Spleen (tissue), 11 donors: ENCODE measurements around the gene CSTPP1. TPM values are rescaled to one million over a fixed set of nuclear protein-coding genes. Genes with fewer than 3 reads are reported as not detected.

Experiments
- DNase-seq: peaks from one replicate; pipeline ENCODE4 v3.0.0-alpha.2; 2020
- H3K27ac ChIP-seq, 8 donors: fragments of 200-600 bp; sonication (generic) in 7 of 8; 1 replicate in 4 of 8; 2 replicates in 4 of 8; pipeline versions ENCODE4 v1.5.0 to v1.8.0; 2016 to 2021; ENCODE audit warnings: inconsistent platforms in 4 of 8, mild to moderate bottlenecking in 4 of 8, moderate library complexity in 1 of 8
- H3K27me3 ChIP-seq, 7 donors: fragments of 200-600 bp; sonication (generic) in 6 of 7; replicated peaks in 1 of 7; 1 replicate in 4 of 7; 2 replicates in 3 of 7; pipeline versions ENCODE4 v1.5.0 to v1.8.0; 2016 to 2021; ENCODE audit warnings: inconsistent platforms in 3 of 7, mild to moderate bottlenecking in 1 of 7
- H3K36me3 ChIP-seq, 6 donors: fragments of 200-600 bp; sonication (generic) in 5 of 6; 1 replicate in 4 of 6; 2 replicates in 2 of 6; pipeline versions ENCODE4 v1.5.0 to v1.8.0; 2016 to 2021; ENCODE audit warnings: inconsistent platforms in 2 of 6
- H3K4me1 ChIP-seq, 6 donors: fragments of 200-600 bp; sonication (generic) in 5 of 6; 1 replicate in 3 of 6; 2 replicates in 3 of 6; pipeline versions ENCODE4 v1.5.0 to v1.8.0; 2016 to 2021; ENCODE audit warnings: inconsistent platforms in 3 of 6
- H3K4me3 ChIP-seq, 8 donors: fragments of 200-600 bp; sonication (generic) in 7 of 8; 1 replicate in 4 of 8; 2 replicates in 4 of 8; pipeline versions ENCODE4 v1.5.0 to v1.8.0; 2016 to 2021; ENCODE audit warnings: inconsistent platforms in 4 of 8, mild to moderate bottlenecking in 4 of 8, moderate library complexity in 2 of 8
- H3K9me3 ChIP-seq, 8 donors: fragments of 200-600 bp; sonication (generic) in 7 of 8; 1 replicate in 4 of 8; 2 replicates in 4 of 8; pipeline versions ENCODE4 v1.5.0 to v1.8.0; 2016 to 2021; ENCODE audit warnings: inconsistent platforms in 4 of 8
- POLR2A ChIP-seq, 3 donors: fragments of 450-650 bp; IDR thresholded peaks; one replicate each; pipeline ENCODE4 v1.5.1; 2017; ENCODE audit warnings: antibody characterized with exemption in 3 of 3, mild to moderate bottlenecking in 1 of 3
- POLR2AphosphoS5 ChIP-seq, 3 donors: sonication (generic); formaldehyde crosslinking; IDR thresholded peaks; one replicate each; pipeline ENCODE4 v1.5.1; 2017; ENCODE audit warnings: antibody characterized with exemption in 3 of 3
- WGBS, 5 donors: extraction: QIAGEN DNeasy Blood & Tissue Kit in 3 of 5; methylation state at CpG; one replicate each; pipeline versions ENCODE4 v1.1.5 to v1.1.7; 2013 to 2018; 5-methylcytosine and 5-hydroxymethylcytosine counted together
- intact Hi-C: fragments of 100-400 bp; cut with DNase I; formaldehyde crosslinking; loops from one replicate; pipeline ENCODE4 v1.15.0; 2023; ENCODE audit warnings: low total_unique reads
- polyA plus RNA-seq, 3 donors: library from polyadenylated mRNA; stranded (reverse); fragments of 200-250 nt; gene quantifications; one replicate each; pipeline ENCODE4 v1.2.1, GENCODE V29; 2013
- total RNA-seq, 7 donors: library from RNA; depleted of rRNA in 3 of 7; stranded (reverse); fragments of >200 nt in 3 of 7; fragmentation: NEBNext Ultra II Directional in 4 of 7; extraction: Animal tissue kit (Norgen Biotek cat#: 25700) in 4 of 7; gene quantifications; one replicate each; pipeline versions ENCODE4 v1.1.0 to v1.2.1, GENCODE V29; 2016 to 2021
- TF ChIP-seq, protein P1 (sequence below), 11 experiments: fragments of 200-600 bp in 7 of 11; fragments of 450-650 bp in 4 of 11; sonication (generic) in 4 of 11; IDR thresholded peaks in 8 of 11; conservative IDR thresholded peaks in 3 of 11; 1 replicate in 7 of 11; 2 replicates in 4 of 11; pipeline versions ENCODE4 v1.4.0 to v1.8.0; 2016 to 2021; ENCODE audit warnings: antibody characterized with exemption in 11 of 11, inconsistent platforms in 4 of 11, mild to moderate bottlenecking in 1 of 11
- donor health status: healthy with polysubstance abuse.
- donor health status: DM: no; HTN: no; CAD: no; lungs with moderate emphysema.
- donor health status: DM: no; HTN: no; CAD: no.
- donor health status: Bipolar disorder and iron deficiency.
- donor health status: healthy.
- donor health status: DM: no; HTN: no; CAD: no.
- donor health status: DM: yes; HTN: yes; CAD: no.

The CSTPP1 gene
- total and polyA plus RNA-seq, 10 donors, result 8.6 to 23.0 (median 14.4) TPM

DNA sequence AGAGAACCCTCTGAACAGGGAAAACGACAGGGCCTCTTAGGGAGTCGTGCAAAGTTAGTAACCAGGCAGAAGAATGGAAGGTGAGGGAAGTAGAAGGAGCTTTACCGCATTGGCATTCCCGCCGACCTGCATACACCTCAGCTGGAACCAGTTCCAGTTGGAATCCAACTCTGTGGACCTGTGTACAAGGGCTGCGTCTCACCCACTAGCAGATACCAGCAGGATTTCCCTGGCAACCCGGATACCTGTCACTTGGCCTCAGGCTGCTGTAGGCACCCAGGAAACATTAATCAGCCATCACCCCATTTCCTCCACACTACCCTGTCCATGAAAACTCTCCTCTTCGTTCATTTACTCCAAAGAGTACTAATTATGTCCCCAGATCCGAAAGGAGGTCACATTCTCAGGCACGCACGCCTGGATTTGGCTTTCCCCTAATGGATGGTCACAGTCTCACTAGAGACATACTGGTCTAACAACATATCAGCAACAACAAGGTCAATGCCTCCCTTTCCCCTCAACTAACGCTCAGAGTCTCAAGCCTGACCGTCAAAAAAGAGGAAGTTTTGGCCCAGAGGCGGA, 239.3 kb downstream of the CSTPP1 start:
- intact Hi-C loops, result no loop called here
- peaks cover 0 to 63% (median 41%) of the 10 kb centered on the region in 6 donors for H3K36me3 ChIP-seq
- H3K27ac ChIP-seq, result peak overlapping the region; percentile 84 to 100 (median 98)
- peaks cover 22 to 81% (median 54%) of the 10 kb centered on the region in 6 donors for H3K4me1 ChIP-seq
- H3K4me3 ChIP-seq, result peak overlapping the region; percentile 76 to 99 (median 95)
- DNase-seq, result no peak
- no peaks in the 10 kb centered on the region for H3K27me3 ChIP-seq
- H3K9me3 ChIP-seq, result no peaks in the 10 kb centered on the region
- no peak for TF ChIP-seq POLR2AphosphoS5 (IDR thresholded peaks at IDR 0.05)
- TF ChIP-seq POLR2A (IDR thresholded peaks at IDR 0.05), result no peak
- TF ChIP-seq, protein P1, sequence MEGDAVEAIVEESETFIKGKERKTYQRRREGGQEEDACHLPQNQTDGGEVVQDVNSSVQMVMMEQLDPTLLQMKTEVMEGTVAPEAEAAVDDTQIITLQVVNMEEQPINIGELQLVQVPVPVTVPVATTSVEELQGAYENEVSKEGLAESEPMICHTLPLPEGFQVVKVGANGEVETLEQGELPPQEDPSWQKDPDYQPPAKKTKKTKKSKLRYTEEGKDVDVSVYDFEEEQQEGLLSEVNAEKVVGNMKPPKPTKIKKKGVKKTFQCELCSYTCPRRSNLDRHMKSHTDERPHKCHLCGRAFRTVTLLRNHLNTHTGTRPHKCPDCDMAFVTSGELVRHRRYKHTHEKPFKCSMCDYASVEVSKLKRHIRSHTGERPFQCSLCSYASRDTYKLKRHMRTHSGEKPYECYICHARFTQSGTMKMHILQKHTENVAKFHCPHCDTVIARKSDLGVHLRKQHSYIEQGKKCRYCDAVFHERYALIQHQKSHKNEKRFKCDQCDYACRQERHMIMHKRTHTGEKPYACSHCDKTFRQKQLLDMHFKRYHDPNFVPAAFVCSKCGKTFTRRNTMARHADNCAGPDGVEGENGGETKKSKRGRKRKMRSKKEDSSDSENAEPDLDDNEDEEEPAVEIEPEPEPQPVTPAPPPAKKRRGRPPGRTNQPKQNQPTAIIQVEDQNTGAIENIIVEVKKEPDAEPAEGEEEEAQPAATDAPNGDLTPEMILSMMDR (IDR thresholded peaks at IDR 0.05 in 8 of 11, conservative IDR thresholded peaks at IDR 0.05 in 3 of 11), result no peak
- 35 to 40% (median 39%) methylated on average over 12 to 14 of the region's 14 CpGs for WGBS, 5 donors

DNA sequence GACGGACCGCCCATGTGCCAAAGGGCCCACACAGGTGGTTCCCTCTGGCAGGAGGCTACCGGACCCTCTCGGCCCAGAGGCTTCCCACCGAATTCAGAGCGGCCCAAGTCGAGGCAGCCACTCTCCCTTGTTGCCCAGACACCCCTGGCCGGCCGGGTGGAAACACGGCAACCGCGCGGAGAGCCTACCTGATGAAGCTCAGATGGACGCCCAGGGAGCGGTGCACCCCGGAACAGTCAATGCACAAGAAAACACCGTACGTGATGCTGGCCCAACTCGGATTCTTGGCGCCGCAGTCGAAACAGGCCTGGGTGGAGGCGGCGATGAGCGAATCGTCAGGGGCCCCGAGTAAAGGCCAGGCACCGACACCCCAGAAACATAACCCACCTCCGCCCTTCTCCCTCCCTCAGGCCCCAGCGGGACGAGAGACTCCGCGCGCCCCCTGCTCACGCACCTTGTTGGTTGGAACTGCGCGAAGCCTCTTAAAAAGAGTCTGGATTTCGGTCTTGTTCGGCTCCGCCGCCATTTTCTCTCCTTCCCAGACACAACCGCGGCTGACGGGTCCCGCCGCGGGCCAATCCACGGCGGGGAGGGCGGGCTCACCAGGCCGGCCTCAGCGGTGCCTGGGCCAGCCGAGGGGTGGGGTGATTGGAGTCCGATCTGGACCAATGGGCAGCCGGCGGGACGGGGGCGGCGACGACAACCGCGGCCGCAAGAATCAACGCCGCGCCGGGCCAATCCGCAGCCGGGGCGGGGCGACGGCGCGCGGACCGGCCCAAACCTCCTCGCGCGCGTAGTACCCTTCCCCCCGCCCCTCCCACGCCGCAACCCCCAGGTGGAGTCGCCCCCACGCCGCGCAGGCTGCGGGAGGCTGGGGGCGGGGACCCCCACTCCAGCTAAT, 240.0 kb downstream of the CSTPP1 start, which contains the start of gene ARFGAP2:
Gene ARFGAP2, minus strand, starts transcription at position 552 of the 901 bp plus-strand sequence. Its CDS starts 26 bp downstream, at position 526.
- Histone ChIP-seq H3K27me3 (no peaks in the 10 kb centered on the region), H3K36me3 (peaks cover 0 to 56% (median 34%) of the 10 kb centered on the region in 6 donors), H3K9me3 (no peaks in the 10 kb centered on the region), H3K4me3 (peak within 1 kb of the TSS; percentile 76 to 99 (median 95)), H3K27ac (peak within 1 kb of the TSS; percentile 84 to 100 (median 98)), H3K4me1 (peaks cover 22 to 74% (median 53%) of the 10 kb centered on the region in 6 donors)
- intact Hi-C loops, result no loop called here
- peak; percentile 84 to 93 (median 89) for TF ChIP-seq POLR2AphosphoS5 (IDR thresholded peaks at IDR 0.05)
- no peak for TF ChIP-seq POLR2A (IDR thresholded peaks at IDR 0.05)
- TF ChIP-seq, protein P1 (IDR thresholded peaks at IDR 0.05 in 8 of 11, conservative IDR thresholded peaks at IDR 0.05 in 3 of 11), result no peak
- peak; percentile 100 for DNase-seq
- WGBS, 5 donors, result 0 to 1% (median 0%) methylated on average over 41 to 89 of the region's 89 CpGs

DNA sequence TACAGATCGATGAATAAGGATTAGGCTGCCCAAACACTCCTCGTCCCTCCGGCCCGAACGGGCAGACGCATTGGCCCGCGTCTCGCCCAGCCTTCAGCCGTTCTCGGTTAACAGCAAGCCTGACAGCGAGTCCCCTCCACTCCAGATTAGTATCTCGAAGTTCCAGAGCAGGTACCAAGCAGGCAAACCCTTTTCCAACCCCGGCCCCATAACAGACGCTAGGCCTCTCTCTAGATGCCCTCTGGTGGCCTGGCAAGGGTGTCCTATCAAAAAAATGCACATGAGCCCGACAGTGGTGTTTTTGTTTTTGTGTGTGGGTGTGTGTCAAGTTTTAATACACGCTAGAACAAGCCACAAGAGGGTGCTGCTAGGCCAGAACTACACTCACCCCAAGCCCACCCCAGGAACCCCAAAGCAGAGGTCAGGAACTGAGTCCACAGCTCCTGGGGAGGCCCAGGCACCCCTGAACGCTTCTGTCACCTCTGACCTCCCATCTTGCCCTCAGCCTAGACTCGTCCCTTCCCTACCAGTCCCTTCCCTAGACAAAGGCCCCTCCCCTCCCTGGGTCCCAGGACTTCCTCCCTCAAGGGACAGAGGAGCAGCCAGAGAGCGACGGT, 240.8 kb downstream of the CSTPP1 start:
- Histone ChIP-seq H3K4me1 (peaks cover 22 to 66% (median 48%) of the 10 kb centered on the region in 6 donors), H3K9me3 (no peaks in the 10 kb centered on the region), H3K27me3 (peaks cover 0 to 3% (median 0%) of the 10 kb centered on the region in 7 donors), H3K27ac (peak overlapping the region; percentile 84 to 100 (median 98)), H3K4me3 (peak overlapping the region; percentile 76 to 99 (median 95)), H3K36me3 (peaks cover 0 to 48% (median 26%) of the 10 kb centered on the region in 6 donors)
- intact Hi-C loops, result no loop called here
- no peak for TF ChIP-seq POLR2A (IDR thresholded peaks at IDR 0.05)
- TF ChIP-seq POLR2AphosphoS5 (IDR thresholded peaks at IDR 0.05), result no peak
- TF ChIP-seq, protein P1 (IDR thresholded peaks at IDR 0.05 in 8 of 11, conservative IDR thresholded peaks at IDR 0.05 in 3 of 11), result peak; percentile 50 to 88 (median 75)
- no peak for DNase-seq
- 1 to 8% (median 2%) methylated on average over 6 to 21 of the region's 21 CpGs for WGBS, 5 donors
